Erythroblast (primary cell): ENCODE measurements around the gene RPL19.

Experiments
- DNase-seq, 2 experiments: peaks; one replicate each; lab custom pipeline; 2025; lab: John Stamatoyannopoulos, UW
- GATA1 ChIP-seq: IDR thresholded peaks from 2 replicates; pipeline ENCODE4 v1.6.1; 2011; ENCODE audit warnings: low read depth, mild to moderate bottlenecking, control low read depth, low read length, moderate library complexity
- POLR2A ChIP-seq: IDR thresholded peaks from 2 replicates; pipeline ENCODE4 v1.6.1; 2011; ENCODE audit warnings: mild to moderate bottlenecking, low read length

Gene RPL19

DNA sequence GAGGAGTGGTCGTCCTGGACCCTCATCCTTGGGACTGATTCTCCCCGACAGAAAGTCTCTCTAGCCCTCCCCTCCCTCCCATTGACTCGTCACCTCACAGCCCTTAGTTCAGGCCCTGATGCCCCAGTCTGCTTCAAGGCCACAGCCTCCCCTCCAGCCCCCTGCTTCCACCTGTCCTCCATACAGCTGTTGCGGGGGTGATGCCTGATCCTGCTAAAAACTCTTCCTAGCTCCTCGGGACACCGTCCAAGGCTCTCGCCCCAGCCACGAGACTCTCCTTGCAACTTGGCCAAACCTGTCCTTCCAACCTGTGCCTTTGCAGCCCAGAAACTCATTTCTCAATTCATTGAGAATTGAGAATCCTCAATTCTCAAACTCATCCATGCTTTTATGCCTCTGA is 18.8 kb downstream of the RPL19 start:
- DNase-seq, result no peak
- TF ChIP-seq POLR2A (no peak), GATA1 (no peak)

DNA sequence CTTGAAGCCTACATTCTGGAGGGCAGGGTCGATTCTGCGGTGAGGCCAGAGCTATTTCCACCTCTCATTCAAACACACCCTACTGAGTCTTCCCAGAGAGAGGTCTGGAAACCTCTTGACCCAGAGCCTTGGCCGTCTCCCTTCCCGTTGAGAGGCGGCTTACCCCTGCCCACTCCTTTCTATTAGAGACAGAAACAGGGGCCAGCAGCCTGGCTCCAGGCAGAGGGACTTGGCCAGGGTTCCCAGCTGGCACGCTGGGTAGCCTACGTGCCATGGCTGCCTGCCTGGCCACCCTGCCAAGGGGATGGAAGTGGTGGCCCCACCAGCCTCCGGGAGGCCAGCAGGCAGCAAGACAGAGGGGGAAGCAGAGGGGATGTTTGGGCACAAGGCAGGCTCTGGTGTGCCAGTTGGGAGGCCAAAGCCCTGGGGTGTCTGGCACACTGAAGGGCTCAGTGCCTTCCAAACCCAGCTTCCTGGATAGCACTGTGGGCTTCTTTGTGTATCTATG is 19.6 kb downstream of the RPL19 start:
- DNase-seq, result no peak
- no peak for TF ChIP-seq GATA1
- TF ChIP-seq POLR2A, result no peak

DNA sequence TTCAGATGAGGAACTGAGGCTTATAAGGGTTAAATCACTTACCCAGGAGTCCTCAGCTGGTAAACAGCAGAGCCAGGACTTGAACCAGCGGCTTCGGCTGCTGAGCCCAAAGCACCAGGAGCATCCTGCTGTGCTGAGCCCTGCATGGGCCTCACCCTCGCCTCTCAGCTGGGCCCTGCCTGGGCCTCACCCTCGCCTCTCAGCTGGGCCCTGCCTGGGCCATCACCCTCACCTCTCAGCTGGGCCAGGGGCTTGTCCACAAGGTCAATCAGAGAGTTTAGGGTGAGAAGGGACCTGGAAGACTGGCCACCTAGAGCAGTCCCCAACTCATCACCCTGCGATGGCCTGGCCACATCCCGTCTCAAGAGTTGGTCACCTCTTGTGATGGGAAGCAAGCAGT is 21.5 kb downstream of the RPL19 start:
- no peak for DNase-seq
- TF ChIP-seq GATA1, result no peak
- no peak for TF ChIP-seq POLR2A

DNA sequence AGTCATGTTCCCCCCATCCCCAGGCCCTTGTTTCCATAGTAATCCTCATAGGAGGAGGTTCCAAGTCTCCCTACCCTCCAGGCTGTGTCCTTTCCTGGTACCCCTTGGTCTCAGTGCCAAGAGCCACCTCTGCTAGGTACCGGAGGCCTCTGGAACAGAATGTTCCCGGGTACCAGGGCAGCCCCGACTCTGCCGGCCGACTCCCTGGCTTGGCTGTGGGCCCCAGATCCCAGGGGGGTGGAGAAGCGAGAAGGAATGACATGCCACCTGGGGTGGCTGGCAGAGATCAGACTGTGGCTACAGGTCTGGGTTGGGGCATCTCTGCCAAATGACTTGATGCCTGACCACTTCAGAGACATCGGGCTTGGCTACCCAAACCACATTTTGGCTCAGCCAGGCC is 22.1 kb downstream of the RPL19 start:
- TF ChIP-seq POLR2A, result no peak
- no peak for TF ChIP-seq GATA1
- no peak for DNase-seq

DNA sequence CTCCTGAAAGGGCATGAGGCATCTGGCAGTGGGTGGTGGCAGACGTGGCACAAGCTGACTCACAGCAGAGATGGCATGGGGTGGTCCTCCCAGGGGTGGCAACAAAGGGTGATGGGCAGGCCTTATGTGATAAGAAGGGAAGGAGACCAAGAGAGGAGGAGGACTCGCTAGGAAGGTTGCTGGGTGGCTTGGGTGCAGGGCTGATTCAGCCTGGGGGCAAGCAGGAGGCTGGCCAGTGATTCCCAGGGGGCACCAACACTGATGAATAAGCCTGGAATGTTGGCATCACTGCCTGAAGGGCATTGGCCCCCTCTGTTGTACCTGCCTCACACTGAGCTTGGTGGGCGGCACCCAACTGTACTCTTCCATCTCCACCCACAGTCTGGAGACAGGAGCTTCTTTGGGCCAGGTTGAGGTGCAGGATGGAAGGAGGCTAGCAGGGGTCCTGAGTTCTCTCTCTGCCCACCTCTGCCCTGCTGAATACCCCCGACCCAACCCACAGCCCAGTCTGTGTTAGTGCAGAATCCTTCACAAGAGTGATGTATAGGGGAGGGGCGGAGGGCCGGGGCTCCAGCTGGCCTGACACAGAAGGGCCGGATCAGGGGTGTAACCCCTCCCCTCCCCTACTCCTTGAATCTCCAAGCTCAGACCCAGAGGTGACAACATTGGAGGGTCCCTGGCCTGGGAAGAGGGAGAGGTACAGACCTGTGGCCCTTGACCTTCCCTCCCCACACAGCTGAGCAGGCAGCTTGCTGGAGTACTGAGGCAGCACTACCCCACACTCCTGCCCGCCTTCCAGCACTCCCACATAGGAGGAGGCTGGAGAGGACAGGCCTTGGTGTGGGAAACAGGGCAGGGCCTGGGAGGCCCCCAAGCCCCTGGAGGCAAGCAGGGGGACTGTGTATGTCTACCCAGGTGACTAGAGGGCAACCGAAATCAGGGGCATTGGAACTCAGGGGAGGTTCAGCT is 23.1 kb downstream of the RPL19 start:
- DNase-seq, result no peak
- TF ChIP-seq GATA1 (no peak), POLR2A (no peak)

DNA sequence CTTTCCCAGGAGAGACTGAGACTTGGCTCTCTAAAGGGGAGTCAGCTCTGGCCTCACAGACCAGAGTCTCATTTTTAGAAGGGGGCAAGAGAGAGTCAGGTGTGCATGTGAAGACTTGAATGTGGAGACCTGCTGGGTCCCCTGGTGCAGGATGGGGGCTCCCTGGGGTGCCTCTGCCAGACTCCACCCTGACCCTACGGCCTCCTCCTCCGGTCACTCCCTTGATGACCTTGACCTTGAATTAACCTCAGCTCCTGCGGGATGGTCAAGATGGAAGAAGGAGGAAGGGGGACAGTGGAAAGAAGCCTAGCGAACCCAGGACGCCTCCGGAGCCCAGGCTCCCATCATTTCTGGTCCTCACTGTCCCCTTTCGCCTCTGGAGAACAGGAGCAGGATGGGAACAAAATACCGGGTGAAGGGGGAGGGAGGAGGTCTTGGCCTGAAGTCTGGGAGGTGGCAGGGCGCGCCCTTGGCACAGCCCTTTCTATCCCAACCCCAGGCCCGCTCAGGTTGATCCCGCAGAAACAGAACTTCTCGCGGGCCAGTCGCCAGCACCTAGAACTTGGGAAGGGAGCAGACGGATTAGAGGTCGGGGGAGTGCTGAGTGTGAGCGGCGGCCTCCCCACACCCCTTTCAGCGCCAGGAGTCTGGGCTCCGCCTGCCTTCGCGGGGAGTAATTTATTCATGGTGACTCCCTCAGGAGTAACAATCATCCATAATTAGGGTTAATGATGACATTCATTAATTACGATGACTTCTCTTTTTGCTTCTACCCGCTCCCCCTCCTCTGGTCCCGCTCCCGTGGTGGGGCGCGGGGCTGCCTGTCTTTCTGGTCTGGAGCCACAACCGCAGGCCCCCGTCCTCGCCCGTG is 24.1 kb downstream of the RPL19 start:
- TF ChIP-seq GATA1 (no peak), POLR2A (no peak)
- no peak for DNase-seq

DNA sequence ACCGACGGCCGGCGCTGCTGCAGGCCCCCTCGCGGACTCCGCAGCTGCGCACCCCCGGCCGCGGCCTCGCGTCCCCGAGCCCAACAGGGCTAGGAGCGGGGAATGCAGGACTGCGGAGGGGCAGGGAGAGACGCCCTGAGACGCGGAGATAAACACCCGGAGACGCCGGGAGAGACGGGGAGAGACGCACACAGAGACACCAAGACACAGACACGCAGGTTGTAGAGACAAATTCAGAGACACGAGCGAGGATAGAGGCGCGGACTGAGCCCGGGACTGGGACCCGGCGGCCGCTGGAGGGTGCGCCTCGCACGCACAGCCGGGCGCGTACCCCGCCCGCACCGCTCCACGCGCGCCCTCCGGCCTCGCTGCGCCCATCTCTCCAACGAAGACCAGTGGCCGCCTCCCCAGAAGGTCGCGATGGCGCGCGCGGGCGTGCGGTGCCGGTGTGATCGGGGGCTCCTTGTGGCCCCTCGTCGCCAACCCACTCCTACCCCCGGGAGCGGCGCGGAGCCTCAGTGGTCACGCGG is 24.8 kb downstream of the RPL19 start:
- no peak for DNase-seq
- no peak for TF ChIP-seq GATA1
- TF ChIP-seq POLR2A, result no peak

DNA sequence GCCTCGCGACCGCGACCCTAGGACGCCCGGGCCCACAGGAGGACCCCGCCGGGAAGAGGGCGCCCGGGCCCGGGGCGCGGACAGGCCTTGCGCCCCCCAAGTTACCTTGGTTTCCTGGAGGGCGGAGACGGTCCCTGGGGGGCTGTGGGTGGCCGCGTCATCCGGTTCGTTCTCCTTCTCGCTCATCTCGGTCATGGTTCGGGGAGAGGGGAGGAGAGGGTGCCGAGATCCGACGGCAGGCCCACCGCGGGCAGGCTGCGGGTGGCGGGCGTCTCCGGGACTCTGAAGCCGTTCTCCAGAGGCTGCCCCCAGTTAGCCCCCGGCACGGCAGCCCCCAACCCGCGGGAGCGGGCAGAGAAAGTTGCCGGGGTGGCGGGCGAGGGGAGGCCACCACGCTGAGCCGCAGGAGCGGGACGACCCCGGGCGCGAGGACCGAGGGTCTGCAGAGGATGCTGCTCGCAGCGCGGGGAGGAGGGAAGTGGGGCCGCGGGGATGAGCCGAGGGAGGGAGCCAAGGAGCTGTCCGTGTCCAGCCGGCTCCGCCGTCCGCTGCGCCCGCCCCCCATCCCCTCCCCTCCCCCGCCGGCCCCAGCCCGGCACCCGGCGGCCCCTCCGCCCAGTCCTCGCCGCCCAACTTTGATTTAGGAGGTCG is 25.4 kb downstream of the RPL19 start, which contains the start of gene STAC2:
Gene STAC2, minus strand, starts transcription at position 638 of the 651 bp plus-strand sequence. Its CDS starts 443 bp downstream, at position 195.
- no peak for TF ChIP-seq GATA1
- no peak for TF ChIP-seq POLR2A
- no peak for DNase-seq

DNA sequence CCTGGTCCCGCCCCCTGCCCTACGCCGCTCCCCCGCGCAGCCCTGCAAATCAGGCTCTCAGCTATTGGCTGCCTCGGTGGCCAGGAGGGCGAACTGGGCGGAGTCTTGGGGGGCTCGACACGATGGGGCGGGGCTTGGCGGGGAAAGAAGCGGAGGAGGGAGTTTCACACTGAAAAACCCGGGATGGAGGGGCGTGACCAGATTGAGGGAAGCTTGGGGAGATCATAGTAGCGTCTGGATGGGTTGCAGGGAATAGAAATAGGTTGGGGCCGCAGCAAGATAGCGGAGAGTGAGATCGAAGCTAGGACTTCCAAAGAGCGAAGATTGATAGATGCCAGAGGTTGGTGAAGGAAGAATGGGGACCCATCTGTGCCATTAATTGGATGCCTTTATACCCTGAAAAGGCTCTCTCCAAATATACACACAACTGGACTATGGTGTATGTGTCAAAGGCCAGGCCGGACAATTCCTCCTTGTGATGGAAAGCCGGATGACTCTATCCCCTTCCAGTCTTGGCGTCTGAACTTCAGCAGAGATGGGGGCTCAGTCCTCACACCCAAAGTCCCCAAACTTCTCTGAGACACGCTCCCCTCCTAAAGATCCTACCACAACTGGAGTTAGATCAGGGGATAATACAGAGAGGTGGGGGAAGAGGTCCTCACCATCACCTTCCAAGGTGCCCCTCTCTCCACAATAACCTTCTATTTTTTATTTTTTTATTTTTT is 26.0 kb downstream of the RPL19 start:
- no peak for DNase-seq
- TF ChIP-seq GATA1, result no peak
- TF ChIP-seq POLR2A, result no peak

DNA sequence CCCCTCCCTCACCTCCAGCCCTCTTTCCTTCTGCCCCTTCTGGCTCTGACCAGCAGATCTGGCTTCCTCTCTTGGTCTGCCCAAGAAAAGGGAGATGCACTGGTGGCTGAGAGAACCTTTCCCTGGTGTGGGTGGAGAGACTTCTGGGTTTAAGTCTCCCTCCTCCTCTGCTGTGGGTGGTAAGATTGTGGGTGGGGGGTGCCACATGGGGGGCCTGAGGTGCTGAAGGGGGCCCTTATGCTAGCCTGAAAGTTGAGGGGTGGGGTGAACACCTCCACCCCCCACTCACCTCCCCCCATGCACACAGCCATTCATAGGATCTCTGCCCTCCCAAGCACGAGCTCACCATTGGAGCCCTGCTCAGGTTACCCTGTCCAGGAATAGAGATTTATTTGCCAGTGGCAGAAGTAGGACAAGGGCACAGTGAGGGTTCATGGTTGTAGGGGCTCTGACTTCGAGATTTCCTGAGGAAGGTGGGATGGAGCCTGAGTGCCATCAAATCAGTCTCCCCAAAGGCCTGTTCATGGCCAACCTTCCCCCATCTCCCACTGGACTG is 27.4 kb downstream of the RPL19 start:
- TF ChIP-seq GATA1 (no peak), POLR2A (no peak)
- no peak for DNase-seq

DNA sequence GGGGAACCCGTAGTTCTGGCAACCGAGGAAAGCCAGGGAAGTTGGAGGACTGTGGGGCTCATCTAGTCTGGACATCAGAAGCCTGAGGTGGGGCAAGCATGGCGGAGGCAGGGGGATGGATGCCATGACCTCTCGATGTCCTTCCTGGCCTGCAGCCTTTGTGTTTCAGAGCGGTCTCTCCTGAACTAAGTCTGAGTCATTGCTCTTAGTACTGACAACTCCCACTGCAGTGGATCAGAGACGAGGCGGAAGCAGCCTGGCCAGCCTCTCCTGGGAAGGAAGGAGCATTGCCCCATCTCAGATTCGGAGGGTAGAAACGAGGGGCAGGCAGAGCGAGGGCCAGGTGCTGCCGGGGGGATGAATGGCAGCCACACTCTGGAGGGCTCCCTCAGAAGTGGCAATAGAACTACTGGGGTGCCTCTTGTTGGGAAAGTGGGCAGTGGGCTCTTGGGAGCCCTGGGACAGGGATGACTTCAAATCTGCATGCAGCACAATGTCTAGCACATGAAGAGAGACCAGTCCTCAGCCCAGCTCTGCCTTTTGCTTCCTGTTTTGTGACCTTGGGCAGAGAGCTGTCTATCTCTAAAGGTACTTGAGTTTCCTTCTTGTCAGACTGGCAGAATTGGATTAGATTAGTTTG is 29.3 kb downstream of the RPL19 start:
- no peak for DNase-seq
- no peak for TF ChIP-seq POLR2A
- no peak for TF ChIP-seq GATA1

DNA sequence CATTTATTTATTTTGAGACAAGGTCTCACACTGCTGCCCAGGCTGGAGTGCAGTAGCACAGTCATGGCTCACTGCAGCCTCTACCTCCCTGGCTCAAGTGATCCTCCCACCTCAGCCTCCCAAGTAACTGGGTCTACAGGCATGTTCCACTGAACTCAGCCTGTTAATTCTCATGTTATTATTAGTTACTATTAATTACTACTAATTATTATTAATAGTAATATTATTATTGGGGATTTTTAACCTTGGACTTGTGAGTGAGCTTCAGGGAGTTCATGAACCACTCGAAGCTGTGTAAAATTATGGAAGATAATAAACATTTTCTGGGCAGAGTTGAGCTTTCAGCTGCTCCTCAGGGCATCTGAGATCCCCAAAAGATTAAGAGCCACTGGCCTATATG is 30.3 kb downstream of the RPL19 start:
- no peak for DNase-seq
- TF ChIP-seq POLR2A (no peak), GATA1 (no peak)
